LNCAP (cell line): ENCODE results near the gene MYO3A.

ENCODE experiments used
- TF ChIP-seq, protein P1 (sequence below): fragments of 450-650 bp; IDR thresholded peaks from 2 replicates; pipeline ENCODE4 v1.5.1; 2017; ENCODE audit warnings: mild to moderate bottlenecking

The MYO3A gene

DNA sequence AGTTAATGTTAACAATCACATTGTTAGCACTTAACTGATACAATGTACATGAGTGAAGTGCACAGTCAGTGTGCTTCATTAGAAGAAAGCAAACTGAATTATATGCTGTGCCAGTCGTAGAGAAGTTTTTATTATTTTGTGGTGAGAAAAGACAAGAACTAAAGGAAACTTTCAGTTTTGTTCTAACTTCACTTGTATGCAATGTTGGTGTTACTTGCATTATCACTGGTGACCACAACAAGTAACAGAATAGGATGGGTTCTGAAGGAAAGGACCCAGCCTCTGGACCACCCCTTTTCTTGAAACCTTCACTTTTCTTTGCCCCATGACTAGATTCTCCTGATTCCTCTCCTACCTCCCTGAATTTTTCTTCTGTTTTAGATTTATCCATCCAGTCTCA lies 159.2 kb downstream of the MYO3A start:
- TF ChIP-seq, protein P1, sequence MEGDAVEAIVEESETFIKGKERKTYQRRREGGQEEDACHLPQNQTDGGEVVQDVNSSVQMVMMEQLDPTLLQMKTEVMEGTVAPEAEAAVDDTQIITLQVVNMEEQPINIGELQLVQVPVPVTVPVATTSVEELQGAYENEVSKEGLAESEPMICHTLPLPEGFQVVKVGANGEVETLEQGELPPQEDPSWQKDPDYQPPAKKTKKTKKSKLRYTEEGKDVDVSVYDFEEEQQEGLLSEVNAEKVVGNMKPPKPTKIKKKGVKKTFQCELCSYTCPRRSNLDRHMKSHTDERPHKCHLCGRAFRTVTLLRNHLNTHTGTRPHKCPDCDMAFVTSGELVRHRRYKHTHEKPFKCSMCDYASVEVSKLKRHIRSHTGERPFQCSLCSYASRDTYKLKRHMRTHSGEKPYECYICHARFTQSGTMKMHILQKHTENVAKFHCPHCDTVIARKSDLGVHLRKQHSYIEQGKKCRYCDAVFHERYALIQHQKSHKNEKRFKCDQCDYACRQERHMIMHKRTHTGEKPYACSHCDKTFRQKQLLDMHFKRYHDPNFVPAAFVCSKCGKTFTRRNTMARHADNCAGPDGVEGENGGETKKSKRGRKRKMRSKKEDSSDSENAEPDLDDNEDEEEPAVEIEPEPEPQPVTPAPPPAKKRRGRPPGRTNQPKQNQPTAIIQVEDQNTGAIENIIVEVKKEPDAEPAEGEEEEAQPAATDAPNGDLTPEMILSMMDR, result no peak

DNA sequence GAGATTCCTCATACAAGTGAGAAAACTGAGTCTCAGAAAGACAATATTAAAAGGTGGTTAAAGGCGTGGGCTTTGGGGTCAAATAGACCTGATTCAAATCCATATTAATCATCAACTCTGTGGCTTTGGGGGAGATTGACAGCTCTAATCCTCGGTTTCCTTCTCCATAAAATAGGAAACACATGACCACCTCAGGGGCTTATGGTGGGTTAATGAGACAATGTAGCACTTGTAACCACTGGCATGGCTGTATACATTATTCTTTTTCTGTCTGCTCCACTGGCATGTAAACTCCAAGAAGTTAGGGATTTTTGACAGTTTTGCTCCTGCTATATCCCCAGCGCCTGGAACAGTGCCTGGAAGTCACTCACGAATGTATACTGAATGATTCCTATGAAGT lies 161.8 kb downstream of the MYO3A start:
- TF ChIP-seq, protein P1, result no peak

DNA sequence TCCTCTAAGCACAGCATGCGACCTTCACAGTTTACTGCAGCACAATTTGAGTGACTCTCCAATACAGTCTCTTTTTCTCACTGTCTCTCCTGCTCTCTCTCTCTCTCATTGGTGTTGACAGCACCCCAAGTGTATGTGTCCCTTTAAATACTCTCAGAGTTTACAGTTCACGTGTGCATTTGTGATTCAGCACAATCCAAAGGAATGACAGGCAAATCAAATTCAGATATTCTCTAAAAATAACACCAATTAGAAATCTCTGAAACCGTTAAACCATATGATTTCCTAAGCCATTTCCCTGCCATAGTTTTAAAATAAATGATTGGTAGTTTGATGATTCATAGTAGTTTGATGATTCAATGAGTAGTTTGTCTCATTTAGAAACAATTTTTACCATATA lies 178.5 kb downstream of the MYO3A start:
- TF ChIP-seq, protein P1, result no peak

DNA sequence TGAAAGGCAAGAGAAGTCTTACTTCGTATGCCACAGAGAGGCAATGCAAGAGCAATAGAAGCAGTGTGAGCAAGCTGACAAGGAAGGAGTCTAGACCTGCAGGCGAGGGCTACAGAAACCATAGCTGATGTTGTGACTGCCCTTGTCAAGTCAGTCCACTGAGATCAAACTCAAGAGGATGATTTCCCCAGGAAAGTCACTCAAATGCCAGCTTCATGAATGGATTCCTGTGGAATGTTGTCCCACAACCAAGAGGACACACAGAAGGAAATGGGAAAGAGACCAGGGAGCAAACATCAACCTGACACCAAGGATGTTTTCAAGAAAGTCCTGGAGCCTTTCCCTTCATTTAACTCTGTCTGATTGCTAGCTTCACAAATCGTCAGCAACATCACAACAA lies 204.6 kb downstream of the MYO3A start:
- TF ChIP-seq, protein P1, result no peak

DNA sequence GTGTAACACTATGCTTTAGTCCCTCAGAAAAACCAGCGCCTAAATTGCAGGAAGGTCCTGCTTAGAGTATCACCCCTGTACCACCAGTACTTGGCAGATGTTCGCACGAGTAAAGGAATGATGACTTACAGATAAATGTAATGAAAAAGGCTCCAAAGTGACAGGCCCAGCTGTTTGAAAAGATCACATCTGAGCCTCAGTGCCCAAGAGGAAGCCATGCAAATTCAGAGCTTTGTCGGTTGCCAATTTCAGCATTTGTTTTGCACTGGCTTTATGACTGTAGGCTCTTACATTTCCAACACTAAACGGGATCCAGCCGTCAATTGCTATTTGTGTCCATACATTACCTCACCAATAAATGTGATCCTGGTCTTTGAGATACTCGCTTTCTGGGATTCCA lies 222.0 kb downstream of the MYO3A start:
- TF ChIP-seq, protein P1, result no peak

DNA sequence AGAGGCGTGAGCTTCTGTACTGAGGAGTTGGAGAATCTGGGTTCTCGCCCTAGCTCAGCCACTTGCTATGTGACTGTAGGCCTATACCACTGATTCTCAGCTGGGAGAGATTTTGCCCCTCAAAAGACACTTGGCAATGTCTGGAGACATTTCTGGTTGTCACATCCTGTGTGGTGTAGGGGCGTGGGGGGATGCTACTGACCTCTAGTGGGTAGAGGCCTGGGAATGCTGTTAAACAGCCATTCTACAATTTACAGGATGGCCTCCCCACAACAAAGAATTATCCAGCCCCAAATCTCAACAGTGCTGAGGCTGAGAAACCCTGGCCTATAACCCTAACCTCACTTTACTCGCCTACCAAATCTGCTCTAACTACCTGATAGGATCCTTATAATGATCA lies 223.7 kb downstream of the MYO3A start:
- TF ChIP-seq, protein P1, result no peak

DNA sequence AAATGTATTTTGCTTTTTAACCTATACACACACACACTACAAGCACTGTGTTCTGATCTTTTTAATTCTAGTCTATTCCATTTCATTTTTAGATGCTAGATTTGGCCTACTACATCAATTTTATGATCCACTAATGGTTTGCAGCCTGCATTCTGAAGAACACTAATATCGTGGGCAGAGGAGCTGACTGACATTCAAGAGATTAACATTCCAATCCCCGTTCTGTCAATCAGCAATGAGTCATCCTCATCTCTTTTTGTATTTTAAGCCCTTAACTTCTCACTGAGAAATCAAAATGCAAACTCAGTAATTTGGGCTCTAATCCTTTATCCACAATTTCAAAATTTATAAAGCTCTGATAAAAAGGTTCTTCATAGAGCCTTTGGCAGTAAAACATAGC lies 235.4 kb downstream of the MYO3A start:
- TF ChIP-seq, protein P1, result no peak

DNA sequence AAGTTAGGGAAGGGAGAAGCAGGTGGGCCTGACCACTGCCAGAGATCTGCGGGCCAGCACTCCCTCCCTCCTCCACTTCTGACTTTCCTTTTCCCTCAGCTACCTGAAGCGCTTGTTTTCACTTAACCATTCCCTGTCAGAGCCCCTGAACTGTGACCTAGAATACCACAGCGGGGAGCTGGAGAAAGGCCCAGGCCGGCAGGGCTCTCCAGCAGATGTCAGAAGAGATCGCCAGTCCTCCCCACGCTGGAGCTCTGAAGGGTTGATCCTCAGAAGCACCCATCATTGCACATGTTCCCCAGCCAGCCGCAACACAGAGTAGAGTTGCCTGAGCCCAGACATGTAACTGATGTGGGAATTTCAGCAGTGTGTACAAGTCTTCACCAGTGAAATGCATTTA lies 238.1 kb downstream of the MYO3A start:
- TF ChIP-seq, protein P1, result no peak
